ENCODE data around the gene MAPT.
"Not testable (repeated sequence)": the region's sequence is repeated elsewhere in the genome, so short reads cannot be mapped to it uniquely, and the experiment has no call there.

The MAPT gene

DNA sequence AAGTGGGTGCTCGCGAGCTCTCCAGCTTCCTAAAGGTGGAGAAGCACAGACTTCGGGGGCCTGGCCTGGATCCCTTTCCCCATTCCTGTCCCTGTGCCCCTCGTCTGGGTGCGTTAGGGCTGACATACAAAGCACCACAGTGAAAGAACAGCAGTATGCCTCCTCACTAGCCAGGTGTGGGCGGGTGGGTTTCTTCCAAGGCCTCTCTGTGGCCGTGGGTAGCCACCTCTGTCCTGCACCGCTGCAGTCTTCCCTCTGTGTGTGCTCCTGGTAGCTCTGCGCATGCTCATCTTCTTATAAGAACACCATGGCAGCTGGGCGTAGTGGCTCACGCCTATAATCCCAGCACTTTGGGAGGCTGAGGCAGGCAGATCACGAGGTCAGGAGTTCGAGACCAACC is 102.8 kb downstream of the MAPT start:
- no peak for DNase-seq

DNA sequence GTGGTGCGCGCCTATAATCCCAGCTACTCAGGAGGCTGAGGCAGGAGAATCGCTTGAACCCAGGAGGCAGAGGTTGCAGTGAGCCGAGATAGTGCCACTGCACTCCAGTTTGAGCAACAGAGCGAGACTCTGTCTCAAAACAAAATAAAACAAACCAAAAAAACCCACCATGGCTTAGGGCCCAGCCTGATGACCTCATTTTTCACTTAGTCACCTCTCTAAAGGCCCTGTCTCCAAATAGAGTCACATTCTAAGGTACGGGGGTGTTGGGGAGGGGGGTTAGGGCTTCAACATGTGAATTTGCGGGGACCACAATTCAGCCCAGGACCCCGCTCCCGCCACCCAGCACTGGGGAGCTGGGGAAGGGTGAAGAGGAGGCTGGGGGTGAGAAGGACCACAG is 103.3 kb downstream of the MAPT start:
- DNase-seq: no peak

DNA sequence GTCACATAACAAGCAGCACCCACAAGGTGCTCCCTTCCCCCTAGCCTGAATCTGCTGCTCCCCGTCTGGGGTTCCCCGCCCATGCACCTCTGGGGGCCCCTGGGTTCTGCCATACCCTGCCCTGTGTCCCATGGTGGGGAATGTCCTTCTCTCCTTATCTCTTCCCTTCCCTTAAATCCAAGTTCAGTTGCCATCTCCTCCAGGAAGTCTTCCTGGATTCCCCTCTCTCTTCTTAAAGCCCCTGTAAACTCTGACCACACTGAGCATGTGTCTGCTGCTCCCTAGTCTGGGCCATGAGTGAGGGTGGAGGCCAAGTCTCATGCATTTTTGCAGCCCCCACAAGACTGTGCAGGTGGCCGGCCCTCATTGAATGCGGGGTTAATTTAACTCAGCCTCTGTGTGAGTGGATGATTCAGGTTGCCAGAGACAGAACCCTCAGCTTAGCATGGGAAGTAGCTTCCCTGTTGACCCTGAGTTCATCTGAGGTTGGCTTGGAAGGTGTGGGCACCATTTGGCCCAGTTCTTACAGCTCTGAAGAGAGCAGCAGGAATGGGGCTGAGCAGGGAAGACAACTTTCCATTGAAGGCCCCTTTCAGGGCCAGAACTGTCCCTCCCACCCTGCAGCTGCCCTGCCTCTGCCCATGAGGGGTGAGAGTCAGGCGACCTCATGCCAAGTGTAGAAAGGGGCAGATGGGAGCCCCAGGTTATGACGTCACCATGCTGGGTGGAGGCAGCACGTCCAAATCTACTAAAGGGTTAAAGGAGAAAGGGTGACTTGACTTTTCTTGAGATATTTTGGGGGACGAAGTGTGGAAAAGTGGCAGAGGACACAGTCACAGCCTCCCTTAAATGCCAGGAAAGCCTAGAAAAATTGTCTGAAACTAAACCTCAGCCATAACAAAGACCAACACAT is 104.9 kb downstream of the MAPT start, which contains the start of gene STH:
STH (plus strand) TSS at position 264 of the 913 bp plus-strand sequence; CDS start at position 294, 30 bp downstream.
- DNase-seq: no peak

DNA sequence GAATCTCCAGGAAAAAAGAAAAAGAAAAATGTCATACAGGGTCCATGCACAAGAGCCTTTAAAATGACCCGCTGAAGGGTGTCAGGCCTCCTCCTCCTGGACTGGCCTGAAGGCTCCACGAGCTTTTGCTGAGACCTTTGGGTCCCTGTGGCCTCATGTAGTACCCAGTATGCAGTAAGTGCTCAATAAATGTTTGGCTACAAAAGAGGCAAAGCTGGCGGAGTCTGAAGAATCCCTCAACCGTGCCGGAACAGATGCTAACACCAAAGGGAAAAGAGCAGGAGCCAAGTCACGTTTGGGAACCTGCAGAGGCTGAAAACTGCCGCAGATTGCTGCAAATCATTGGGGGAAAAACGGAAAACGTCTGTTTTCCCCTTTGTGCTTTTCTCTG is 105.5 kb downstream of the MAPT start:
- no peak for DNase-seq

DNA sequence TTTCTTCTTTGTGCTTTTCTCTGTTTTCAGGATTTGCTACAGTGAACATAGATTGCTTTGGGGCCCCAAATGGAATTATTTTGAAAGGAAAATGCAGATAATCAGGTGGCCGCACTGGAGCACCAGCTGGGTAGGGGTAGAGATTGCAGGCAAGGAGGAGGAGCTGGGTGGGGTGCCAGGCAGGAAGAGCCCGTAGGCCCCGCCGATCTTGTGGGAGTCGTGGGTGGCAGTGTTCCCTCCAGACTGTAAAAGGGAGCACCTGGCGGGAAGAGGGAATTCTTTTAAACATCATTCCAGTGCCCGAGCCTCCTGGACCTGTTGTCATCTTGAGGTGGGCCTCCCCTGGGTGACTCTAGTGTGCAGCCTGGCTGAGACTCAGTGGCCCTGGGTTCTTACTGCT is 105.9 kb downstream of the MAPT start:
- no peak for DNase-seq

DNA sequence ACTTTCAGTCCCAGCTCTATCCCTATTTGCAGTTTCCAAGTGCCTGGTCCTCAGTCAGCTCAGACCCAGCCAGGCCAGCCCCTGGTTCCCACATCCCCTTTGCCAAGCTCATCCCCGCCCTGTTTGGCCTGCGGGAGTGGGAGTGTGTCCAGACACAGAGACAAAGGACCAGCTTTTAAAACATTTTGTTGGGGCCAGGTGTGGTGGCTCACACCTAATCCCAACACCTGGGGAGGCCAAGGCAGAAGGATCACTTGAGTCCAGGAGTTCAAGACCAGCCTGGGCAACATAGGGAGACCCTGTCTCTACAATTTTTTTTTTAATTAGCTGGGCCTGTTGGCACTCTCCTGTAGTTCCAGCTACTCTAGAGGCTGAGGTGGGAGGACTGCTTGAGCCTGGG is 106.4 kb downstream of the MAPT start:
- DNase-seq: no peak

DNA sequence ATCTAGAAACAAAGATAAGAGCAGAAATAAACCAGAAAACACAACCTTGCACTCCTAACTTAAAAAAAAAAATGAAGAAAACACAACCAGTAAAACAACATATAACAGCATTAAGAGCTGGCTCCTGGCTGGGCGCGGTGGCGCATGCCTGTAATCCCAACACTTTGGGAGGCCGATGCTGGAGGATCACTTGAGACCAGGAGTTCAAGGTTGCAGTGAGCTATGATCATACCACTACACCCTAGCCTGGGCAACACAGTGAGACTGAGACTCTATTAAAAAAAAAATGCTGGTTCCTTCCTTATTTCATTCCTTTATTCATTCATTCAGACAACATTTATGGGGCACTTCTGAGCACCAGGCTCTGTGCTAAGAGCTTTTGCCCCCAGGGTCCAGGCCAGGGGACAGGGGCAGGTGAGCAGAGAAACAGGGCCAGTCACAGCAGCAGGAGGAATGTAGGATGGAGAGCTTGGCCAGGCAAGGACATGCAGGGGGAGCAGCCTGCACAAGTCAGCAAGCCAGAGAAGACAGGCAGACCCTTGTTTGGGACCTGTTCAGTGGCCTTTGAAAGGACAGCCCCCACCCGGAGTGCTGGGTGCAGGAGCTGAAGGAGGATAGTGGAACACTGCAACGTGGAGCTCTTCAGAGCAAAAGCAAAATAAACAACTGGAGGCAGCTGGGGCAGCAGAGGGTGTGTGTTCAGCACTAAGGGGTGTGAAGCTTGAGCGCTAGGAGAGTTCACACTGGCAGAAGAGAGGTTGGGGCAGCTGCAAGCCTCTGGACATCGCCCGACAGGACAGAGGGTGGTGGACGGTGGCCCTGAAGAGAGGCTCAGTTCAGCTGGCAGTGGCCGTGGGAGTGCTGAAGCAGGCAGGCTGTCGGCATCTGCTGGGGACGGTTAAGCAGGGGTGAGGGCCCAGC is 107.3 kb downstream of the MAPT start:
- no peak for DNase-seq

DNA sequence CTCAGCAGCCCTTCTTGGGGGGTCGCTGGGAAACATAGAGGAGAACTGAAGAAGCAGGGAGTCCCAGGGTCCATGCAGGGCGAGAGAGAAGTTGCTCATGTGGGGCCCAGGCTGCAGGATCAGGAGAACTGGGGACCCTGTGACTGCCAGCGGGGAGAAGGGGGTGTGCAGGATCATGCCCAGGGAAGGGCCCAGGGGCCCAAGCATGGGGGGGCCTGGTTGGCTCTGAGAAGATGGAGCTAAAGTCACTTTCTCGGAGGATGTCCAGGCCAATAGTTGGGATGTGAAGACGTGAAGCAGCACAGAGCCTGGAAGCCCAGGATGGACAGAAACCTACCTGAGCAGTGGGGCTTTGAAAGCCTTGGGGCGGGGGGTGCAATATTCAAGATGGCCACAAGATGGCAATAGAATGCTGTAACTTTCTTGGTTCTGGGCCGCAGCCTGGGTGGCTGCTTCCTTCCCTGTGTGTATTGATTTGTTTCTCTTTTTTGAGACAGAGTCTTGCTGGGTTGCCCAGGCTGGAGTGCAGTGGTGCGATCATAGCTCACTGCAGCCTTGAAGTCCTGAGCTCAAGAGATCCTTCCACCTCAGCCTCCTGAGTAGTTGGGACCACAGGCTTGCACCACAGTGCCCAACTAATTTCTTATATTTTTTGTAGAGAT is 108.1 kb downstream of the MAPT start:
- no peak for DNase-seq

DNA sequence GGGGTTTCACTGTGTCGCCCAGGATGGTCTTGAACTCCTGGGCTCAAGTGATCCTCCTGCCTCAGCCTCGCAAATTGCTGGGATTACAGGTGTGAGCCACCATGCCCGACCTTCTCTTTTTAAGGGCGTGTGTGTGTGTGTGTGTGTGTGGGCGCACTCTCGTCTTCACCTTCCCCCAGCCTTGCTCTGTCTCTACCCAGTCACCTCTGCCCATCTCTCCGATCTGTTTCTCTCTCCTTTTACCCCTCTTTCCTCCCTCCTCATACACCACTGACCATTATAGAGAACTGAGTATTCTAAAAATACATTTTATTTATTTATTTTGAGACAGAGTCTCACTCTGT is 108.6 kb downstream of the MAPT start:
- DNase-seq: no peak

DNA sequence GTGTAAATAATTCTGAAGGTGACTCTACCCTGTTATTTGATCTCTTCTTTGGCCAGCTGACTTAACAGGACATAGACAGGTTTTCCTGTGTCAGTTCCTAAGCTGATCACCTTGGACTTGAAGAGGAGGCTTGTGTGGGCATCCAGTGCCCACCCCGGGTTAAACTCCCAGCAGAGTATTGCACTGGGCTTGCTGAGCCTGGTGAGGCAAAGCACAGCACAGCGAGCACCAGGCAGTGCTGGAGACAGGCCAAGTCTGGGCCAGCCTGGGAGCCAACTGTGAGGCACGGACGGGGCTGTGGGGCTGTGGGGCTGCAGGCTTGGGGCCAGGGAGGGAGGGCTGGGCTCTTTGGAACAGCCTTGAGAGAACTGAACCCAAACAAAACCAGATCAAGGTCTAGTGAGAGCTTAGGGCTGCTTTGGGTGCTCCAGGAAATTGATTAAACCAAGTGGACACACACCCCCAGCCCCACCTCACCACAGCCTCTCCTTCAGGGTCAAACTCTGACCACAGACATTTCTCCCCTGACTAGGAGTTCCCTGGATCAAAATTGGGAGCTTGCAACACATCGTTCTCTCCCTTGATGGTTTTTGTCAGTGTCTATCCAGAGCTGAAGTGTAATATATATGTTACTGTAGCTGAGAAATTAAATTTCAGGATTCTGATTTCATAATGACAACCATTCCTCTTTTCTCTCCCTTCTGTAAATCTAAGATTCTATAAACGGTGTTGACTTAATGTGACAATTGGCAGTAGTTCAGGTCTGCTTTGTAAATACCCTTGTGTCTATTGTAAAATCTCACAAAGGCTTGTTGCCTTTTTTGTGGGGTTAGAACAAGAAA is 109.8 kb downstream of the MAPT start:
- no peak for DNase-seq

DNA sequence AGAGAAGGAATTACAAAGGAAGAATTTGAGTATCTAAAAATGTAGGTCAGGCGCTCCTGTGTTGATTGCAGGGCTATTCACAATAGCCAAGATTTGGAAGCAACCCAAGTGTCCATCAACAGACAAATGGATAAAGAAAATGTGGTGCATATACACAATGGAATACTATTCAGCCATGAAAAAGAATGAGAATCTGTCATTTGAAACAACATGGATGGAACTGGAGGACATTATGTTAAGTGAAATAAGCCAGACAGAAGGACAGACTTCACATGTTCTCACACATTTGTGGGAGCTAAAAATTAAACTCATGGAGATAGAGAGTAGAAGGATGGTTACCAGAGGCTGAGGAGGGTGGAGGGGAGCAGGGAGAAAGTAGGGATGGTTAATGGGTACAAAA is 111.7 kb downstream of the MAPT start:
- DNase-seq: not testable (repeated sequence)

DNA sequence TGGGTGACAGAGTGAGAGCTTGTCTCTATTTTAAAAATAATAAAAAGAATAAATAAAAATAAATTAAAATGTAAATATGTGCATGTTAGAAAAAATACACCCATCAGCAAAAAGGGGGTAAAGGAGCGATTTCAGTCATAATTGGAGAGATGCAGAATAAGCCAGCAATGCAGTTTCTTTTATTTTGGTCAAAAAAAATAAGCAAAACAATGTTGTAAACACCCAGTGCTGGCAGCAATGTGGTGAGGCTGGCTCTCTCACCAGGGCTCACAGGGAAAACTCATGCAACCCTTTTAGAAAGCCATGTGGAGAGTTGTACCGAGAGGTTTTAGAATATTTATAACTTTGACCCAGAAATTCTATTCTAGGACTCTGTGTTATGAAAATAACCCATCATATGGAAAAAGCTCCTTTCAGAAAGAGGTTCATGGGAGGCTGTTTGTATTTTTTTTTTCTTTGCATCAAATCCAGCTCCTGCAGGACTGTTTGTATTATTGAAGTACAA is 113.2 kb downstream of the MAPT start:
- no peak for DNase-seq

DNA sequence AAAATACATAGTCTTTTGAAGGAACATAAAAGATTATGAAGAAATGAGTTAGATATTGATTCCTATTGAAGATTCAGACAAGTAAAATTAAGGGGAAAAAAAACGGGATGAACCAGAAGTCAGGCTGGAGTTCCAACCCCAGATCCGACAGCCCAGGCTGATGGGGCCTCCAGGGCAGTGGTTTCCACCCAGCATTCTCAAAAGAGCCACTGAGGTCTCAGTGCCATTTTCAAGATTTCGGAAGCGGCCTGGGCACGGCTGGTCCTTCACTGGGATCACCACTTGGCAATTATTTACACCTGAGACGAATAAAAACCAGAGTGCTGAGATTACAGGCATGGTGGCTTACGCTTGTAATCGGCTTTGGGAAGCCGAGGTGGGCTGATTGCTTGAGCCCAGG is 114.2 kb downstream of the MAPT start:
- DNase-seq: no peak

DNA sequence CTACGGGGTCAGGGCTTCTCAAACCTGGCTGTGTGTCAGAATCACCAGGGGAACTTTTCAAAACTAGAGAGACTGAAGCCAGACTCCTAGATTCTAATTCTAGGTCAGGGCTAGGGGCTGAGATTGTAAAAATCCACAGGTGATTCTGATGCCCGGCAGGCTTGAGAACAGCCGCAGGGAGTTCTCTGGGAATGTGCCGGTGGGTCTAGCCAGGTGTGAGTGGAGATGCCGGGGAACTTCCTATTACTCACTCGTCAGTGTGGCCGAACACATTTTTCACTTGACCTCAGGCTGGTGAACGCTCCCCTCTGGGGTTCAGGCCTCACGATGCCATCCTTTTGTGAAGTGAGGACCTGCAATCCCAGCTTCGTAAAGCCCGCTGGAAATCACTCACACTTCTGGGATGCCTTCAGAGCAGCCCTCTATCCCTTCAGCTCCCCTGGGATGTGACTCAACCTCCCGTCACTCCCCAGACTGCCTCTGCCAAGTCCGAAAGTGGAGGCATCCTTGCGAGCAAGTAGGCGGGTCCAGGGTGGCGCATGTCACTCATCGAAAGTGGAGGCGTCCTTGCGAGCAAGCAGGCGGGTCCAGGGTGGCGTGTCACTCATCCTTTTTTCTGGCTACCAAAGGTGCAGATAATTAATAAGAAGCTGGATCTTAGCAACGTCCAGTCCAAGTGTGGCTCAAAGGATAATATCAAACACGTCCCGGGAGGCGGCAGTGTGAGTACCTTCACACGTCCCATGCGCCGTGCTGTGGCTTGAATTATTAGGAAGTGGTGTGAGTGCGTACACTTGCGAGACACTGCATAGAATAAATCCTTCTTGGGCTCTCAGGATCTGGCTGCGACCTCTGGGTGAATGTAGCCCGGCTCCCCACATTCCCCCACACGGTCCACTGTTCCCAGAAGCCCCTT is 115.6 kb downstream of the MAPT start:
- DNase-seq: no peak

DNA sequence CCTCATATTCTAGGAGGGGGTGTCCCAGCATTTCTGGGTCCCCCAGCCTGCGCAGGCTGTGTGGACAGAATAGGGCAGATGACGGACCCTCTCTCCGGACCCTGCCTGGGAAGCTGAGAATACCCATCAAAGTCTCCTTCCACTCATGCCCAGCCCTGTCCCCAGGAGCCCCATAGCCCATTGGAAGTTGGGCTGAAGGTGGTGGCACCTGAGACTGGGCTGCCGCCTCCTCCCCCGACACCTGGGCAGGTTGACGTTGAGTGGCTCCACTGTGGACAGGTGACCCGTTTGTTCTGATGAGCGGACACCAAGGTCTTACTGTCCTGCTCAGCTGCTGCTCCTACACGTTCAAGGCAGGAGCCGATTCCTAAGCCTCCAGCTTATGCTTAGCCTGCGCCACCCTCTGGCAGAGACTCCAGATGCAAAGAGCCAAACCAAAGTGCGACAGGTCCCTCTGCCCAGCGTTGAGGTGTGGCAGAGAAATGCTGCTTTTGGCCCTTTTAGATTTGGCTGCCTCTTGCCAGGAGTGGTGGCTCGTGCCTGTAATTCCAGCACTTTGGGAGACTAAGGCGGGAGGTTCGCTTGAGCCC is 116.3 kb downstream of the MAPT start:
- DNase-seq: no peak

DNA sequence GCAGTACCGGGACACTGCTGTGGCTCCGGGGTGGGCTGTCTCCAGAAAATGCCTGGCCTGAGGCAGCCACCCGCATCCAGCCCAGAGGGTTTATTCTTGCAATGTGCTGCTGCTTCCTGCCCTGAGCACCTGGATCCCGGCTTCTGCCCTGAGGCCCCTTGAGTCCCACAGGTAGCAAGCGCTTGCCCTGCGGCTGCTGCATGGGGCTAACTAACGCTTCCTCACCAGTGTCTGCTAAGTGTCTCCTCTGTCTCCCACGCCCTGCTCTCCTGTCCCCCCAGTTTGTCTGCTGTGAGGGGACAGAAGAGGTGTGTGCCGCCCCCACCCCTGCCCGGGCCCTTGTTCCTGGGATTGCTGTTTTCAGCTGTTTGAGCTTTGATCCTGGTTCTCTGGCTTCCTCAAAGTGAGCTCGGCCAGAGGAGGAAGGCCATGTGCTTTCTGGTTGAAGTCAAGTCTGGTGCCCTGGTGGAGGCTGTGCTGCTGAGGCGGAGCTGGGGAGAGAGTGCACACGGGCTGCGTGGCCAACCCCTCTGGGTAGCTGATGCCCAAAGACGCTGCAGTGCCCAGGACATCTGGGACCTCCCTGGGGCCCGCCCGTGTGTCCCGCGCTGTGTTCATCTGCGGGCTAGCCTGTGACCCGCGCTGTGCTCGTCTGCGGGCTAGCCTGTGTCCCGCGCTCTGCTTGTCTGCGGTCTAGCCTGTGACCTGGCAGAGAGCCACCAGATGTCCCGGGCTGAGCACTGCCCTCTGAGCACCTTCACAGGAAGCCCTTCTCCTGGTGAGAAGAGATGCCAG is 117.6 kb downstream of the MAPT start:
- DNase-seq: no peak

DNA sequence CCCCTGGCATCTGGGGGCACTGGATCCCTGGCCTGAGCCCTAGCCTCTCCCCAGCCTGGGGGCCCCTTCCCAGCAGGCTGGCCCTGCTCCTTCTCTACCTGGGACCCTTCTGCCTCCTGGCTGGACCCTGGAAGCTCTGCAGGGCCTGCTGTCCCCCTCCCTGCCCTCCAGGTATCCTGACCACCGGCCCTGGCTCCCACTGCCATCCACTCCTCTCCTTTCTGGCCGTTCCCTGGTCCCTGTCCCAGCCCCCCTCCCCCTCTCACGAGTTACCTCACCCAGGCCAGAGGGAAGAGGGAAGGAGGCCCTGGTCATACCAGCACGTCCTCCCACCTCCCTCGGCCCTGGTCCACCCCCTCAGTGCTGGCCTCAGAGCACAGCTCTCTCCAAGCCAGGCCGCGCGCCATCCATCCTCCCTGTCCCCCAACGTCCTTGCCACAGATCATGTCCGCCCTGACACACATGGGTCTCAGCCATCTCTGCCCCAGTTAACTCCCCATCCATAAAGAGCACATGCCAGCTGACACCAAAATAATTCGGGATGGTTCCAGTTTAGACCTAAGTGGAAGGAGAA is 118.2 kb downstream of the MAPT start:
- DNase-seq: no peak

DNA sequence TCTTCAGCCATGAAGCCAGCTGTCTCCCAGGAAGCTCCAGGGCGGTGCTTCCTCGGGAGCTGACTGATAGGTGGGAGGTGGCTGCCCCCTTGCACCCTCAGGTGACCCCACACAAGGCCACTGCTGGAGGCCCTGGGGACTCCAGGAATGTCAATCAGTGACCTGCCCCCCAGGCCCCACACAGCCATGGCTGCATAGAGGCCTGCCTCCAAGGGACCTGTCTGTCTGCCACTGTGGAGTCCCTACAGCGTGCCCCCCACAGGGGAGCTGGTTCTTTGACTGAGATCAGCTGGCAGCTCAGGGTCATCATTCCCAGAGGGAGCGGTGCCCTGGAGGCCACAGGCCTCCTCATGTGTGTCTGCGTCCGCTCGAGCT is 118.8 kb downstream of the MAPT start:
- DNase-seq: no peak

DNA sequence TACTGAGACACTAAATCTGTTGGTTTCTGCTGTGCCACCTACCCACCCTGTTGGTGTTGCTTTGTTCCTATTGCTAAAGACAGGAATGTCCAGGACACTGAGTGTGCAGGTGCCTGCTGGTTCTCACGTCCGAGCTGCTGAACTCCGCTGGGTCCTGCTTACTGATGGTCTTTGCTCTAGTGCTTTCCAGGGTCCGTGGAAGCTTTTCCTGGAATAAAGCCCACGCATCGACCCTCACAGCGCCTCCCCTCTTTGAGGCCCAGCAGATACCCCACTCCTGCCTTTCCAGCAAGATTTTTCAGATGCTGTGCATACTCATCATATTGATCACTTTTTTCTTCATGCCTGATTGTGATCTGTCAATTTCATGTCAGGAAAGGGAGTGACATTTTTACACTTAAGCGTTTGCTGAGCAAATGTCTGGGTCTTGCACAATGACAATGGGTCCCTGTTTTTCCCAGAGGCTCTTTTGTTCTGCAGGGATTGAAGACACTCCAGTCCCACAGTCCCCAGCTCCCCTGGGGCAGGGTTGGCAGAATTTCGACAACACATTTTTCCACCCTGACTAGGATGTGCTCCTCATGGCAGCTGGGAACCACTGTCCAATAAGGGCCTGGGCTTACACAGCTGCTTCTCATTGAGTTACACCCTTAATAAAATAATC is 119.3 kb downstream of the MAPT start:
- DNase-seq: no peak
